Choroid plexus epithelial cell (primary cell): ENCODE results near the gene GCLC.

ENCODE experiments used
- DNase-seq: peaks from one replicate; pipeline ENCODE4 v3.0.0-alpha.2; 2010; ENCODE audit warnings: low read depth
- H3K4me3 ChIP-seq: 2 replicates; pipeline ENCODE4 v1.5.1; 2011; ENCODE audit warnings: low read depth, mild to moderate bottlenecking, control low read depth, low read length, moderate library complexity
- CTCF ChIP-seq: conservative IDR thresholded peaks from 2 replicates; pipeline ENCODE4 v1.5.1; 2011; ENCODE audit warnings: low read depth, mild to moderate bottlenecking, control low read depth, inconsistent platforms, low read length, moderate library complexity

GCLC gene

GRCh38 chr6:53543359-53544216 lies 1.3 kb downstream of the GCLC start:
- H3K4me3 ChIP-seq: peak overlapping the region; percentile 84
- no peak for TF ChIP-seq CTCF
- DNase-seq: peak; percentile 23

GRCh38 chr6:53541900-53542299 lies 3.0 kb downstream of the GCLC start:
- H3K4me3 ChIP-seq: no peak overlapping the region
- no peak for TF ChIP-seq CTCF
- DNase-seq: no peak

- no peak overlapping the region for H3K4me3 ChIP-seq
- no peak for TF ChIP-seq CTCF
- DNase-seq: no peak
These were observed 4.7 kb downstream of the GCLC start for GRCh38 chr6:53540129-53540692.

- no peak for DNase-seq
- no peak overlapping the region for H3K4me3 ChIP-seq
- TF ChIP-seq CTCF: no peak
These were observed 5.3 kb downstream of the GCLC start for GRCh38 chr6:53539561-53539960.

GRCh38 chr6:53536561-53536960 lies 8.3 kb downstream of the GCLC start:
- no peak for DNase-seq
- no peak overlapping the region for H3K4me3 ChIP-seq
- no peak for TF ChIP-seq CTCF

GRCh38 chr6:53532942-53533341 lies 12.0 kb downstream of the GCLC start:
- DNase-seq: no peak
- H3K4me3 ChIP-seq: no peak overlapping the region
- TF ChIP-seq CTCF: no peak
